Esophagus squamous epithelium (tissue), 5 donors: ENCODE results near the gene USP10. TPM values are rescaled to one million over a fixed set of nuclear protein-coding genes. Genes with fewer than 3 reads are reported as not detected.

Experiments used
- DNase-seq: peaks from one replicate; lab custom pipeline; 2025; lab: John Stamatoyannopoulos, UW
- H3K27ac ChIP-seq, 4 donors: fragments of 200-600 bp; sonication (generic); one replicate each; pipeline ENCODE4 v1.5.1; 2016 to 2019; ENCODE audit warnings: mild to moderate bottlenecking in 1 of 4
- H3K27me3 ChIP-seq, 4 donors: fragments of 200-600 bp; sonication (generic); 1 replicate in 3 of 4; 2 replicates in 1 of 4; pipeline versions ENCODE4 v1.5.1 to v1.6.0; 2017 to 2021; ENCODE audit warnings: antibody characterized with exemption in 1 of 4
- H3K36me3 ChIP-seq, 3 donors: fragments of 200-600 bp; sonication (generic); one replicate each; pipeline ENCODE4 v1.5.1; 2016 to 2019
- H3K4me1 ChIP-seq, 3 donors: fragments of 200-600 bp; sonication (generic); one replicate each; pipeline ENCODE4 v1.5.1; 2017 to 2019
- H3K4me3 ChIP-seq, 4 donors: fragments of 200-600 bp; sonication (generic); 1 replicate in 3 of 4; 2 replicates in 1 of 4; pipeline ENCODE4 v1.5.1; 2016 to 2019; ENCODE audit warnings: mild to moderate bottlenecking in 2 of 4, moderate library complexity in 1 of 4
- H3K9me3 ChIP-seq, 3 donors: fragments of 200-600 bp; sonication (generic); one replicate each; pipeline ENCODE4 v1.5.1; 2016 to 2019
- CTCF ChIP-seq, 6 experiments: fragments of 450-650 bp in 4 of 6; fragments of 200-600 bp in 2 of 6; sonication (generic) in 2 of 6; IDR thresholded peaks; one replicate each; pipeline ENCODE4 v1.5.1; 2016 to 2019; ENCODE audit warnings: antibody characterized with exemption in 6 of 6, mild to moderate bottlenecking in 4 of 6, moderate library complexity in 4 of 6
- POLR2A ChIP-seq, 4 donors: fragments of 450-650 bp; IDR thresholded peaks; one replicate each; pipeline ENCODE4 v1.6.1; 2017; ENCODE audit warnings: antibody characterized with exemption in 4 of 4, mild to moderate bottlenecking in 4 of 4, moderate library complexity in 3 of 4
- WGBS, 2 donors: methylation state at CpG; one replicate each; pipeline ENCODE4 v1.1.5; 2018; 5-methylcytosine and 5-hydroxymethylcytosine counted together
- intact Hi-C: fragments of 100-400 bp; cut with DNase I; formaldehyde crosslinking; loops from one replicate; pipeline ENCODE4 v1.15.0; 2022
- total RNA-seq, 4 donors: library from RNA; depleted of rRNA; stranded (reverse); fragments of >200 nt; gene quantifications; one replicate each; pipeline ENCODE4 v1.1.0, GENCODE V29; 2016
- donor health status: DM: yes; HTN: yes; CAD: no.

Gene USP10
- total RNA-seq, 4 donors from 2014 or later, result 44.7 to 71.5 (median 56.0) TPM

- intact Hi-C loops, result no loop called here
- peaks cover 0 to 47% (median 0%) of the 10 kb centered on the region in 4 donors for H3K27me3 ChIP-seq
- no peak overlapping the region for H3K4me3 ChIP-seq
- H3K9me3 ChIP-seq, result no peaks in the 10 kb centered on the region
- no peak for DNase-seq
- WGBS, 2 donors, result 63 to 71% methylated on average over 2 to 7 of the region's 7 CpGs
- H3K36me3 ChIP-seq, result no peaks in the 10 kb centered on the region
- TF ChIP-seq CTCF (IDR thresholded peaks at IDR 0.05), result no peak
- no peak for TF ChIP-seq POLR2A (IDR thresholded peaks at IDR 0.05)
- H3K27ac ChIP-seq, result no peak overlapping the region
- H3K4me1 ChIP-seq, result peaks cover 11 to 25% (median 14%) of the 10 kb centered on the region in 3 donors
Observed at GRCh38 chr16:84816023-84816422, 116.2 kb downstream of the USP10 start.

GRCh38 chr16:84816485-84816884 is 116.7 kb downstream of the USP10 start:
- H3K36me3 ChIP-seq, result no peaks in the 10 kb centered on the region
- intact Hi-C loops, result no loop called here
- TF ChIP-seq CTCF (IDR thresholded peaks at IDR 0.05) (no peak), POLR2A (IDR thresholded peaks at IDR 0.05) (no peak)
- H3K4me1 ChIP-seq, result peaks cover 13 to 28% (median 14%) of the 10 kb centered on the region in 3 donors
- 84 to 90% methylated on average over 10 of the region's 10 CpGs for WGBS, 2 donors
- H3K27ac ChIP-seq, result no peak overlapping the region
- no peak overlapping the region for H3K4me3 ChIP-seq
- no peaks in the 10 kb centered on the region for H3K9me3 ChIP-seq
- H3K27me3 ChIP-seq, result peaks cover 0 to 52% (median 0%) of the 10 kb centered on the region in 4 donors
- no peak for DNase-seq

GRCh38 chr16:84817206-84817605 is 117.4 kb downstream of the USP10 start:
- H3K4me1 ChIP-seq, result peaks cover 14 to 34% (median 14%) of the 10 kb centered on the region in 3 donors
- TF ChIP-seq POLR2A (IDR thresholded peaks at IDR 0.05), result no peak
- TF ChIP-seq CTCF (IDR thresholded peaks at IDR 0.05), result no peak
- no peak overlapping the region for H3K27ac ChIP-seq
- intact Hi-C loops, result no loop called here
- H3K9me3 ChIP-seq, result no peaks in the 10 kb centered on the region
- H3K4me3 ChIP-seq, result no peak overlapping the region
- DNase-seq, result no peak
- H3K27me3 ChIP-seq, result peaks cover 0 to 59% (median 0%) of the 10 kb centered on the region in 4 donors
- H3K36me3 ChIP-seq, result no peaks in the 10 kb centered on the region
- WGBS, 2 donors, result 87 to 100% methylated on average over 1 to 10 of the region's 10 CpGs

GRCh38 chr16:84817613-84818012 is 117.8 kb downstream of the USP10 start:
- Histone ChIP-seq H3K27ac (no peak overlapping the region), H3K9me3 (no peaks in the 10 kb centered on the region), H3K27me3 (peaks cover 0 to 62% (median 0%) of the 10 kb centered on the region in 4 donors), H3K4me3 (no peak overlapping the region), H3K36me3 (no peaks in the 10 kb centered on the region), H3K4me1 (peaks cover 14 to 34% (median 14%) of the 10 kb centered on the region in 3 donors)
- no peak for DNase-seq
- TF ChIP-seq CTCF (IDR thresholded peaks at IDR 0.05) (no peak), POLR2A (IDR thresholded peaks at IDR 0.05) (no peak)
- 64 to 79% methylated on average over 2 of the region's 2 CpGs for WGBS, 2 donors
- intact Hi-C loops, result no loop called here

- peaks cover 14 to 34% (median 14%) of the 10 kb centered on the region in 3 donors for H3K4me1 ChIP-seq
- H3K27me3 ChIP-seq, result peaks cover 0 to 66% (median 0%) of the 10 kb centered on the region in 4 donors
- H3K4me3 ChIP-seq, result no peak overlapping the region
- no peaks in the 10 kb centered on the region for H3K36me3 ChIP-seq
- no peak for DNase-seq
- no peaks in the 10 kb centered on the region for H3K9me3 ChIP-seq
- WGBS, 2 donors, result 67 to 88% methylated on average over 2 of the region's 2 CpGs
- intact Hi-C loops, result no loop called here
- TF ChIP-seq CTCF (IDR thresholded peaks at IDR 0.05) (no peak), POLR2A (IDR thresholded peaks at IDR 0.05) (no peak)
- no peak overlapping the region for H3K27ac ChIP-seq
Observed at GRCh38 chr16:84818133-84818532, 118.3 kb downstream of the USP10 start.
